ENCODE results near the gene ARHGAP27.

DNA sequence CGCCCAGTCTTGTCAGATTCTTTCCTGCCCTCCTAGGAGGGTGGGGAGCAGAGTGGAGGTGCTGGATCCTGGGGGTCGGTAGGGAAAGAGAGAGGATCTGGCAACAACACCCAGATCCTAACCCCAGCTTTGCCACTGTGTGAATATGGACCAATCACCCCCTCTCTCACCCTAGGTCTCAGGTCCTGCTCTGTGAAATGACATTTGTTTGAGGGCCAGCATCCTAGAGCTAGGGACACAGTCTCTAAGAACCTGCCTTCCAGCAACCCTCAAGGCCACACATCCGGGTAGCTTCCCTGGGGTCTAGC is 87.5 kb downstream of the ARHGAP27 start:
- no peak for TF ChIP-seq YY1 (IDR thresholded peaks at IDR 0.05; ENCODE audit: insufficient read depth, insufficient read length)
- TF ChIP-seq SUZ12 (IDR thresholded peaks at IDR 0.05; ENCODE audit: extremely low read depth, insufficient read depth, insufficient read length) = no peak
- TF ChIP-seq ZNF274 (IDR thresholded peaks at IDR 0.05; ENCODE audit: low read depth, low read length) = no peak
